KBM-7 (cell line): ENCODE results near the gene PKP2.
"Not testable (repeated sequence)": the region's sequence is repeated elsewhere in the genome, so short reads cannot be mapped to it uniquely, and the experiment has no call there.

Experiments
- DNase-seq: peaks from one replicate; pipeline ENCODE4 v3.0.0-alpha.2; 2015
- in situ Hi-C: fragments of 300-500 bp; cut with MboI; formaldehyde crosslinking; loops from 2 replicates; pipeline ENCODE4 v1.14.3; 2020; ENCODE audit warnings: low sequenced_read_pairs, low pct_unique_long_range_greater_than_20kb, mixed read lengths

Gene PKP2

GRCh38 chr12:32897687-32898573 is 1.4 kb upstream of the PKP2 start:
- in situ Hi-C loops = no loop called here
- no peak for DNase-seq

DNA sequence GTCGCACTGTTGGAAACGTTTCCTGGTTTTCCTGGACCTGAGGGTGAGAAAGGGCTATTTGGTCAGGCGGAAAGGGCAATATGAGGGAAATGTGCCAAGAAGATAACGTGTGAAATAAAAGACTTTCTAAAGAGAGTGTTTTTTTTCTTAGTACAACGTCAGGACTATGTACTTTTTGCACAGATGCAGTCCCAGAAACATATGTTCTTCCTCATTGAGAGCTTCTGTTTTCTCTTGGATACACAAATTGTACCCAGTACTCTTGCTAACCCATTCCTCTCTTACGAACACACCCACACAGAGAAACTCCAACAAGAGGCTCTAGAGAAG is 669 bp upstream of the PKP2 start:
- no peak for DNase-seq
- in situ Hi-C loops = no loop called here

GRCh38 chr12:32895688-32896431 is 717 bp downstream of the PKP2 start:
- in situ Hi-C loops = no loop called here
- DNase-seq = peak; percentile 59

DNA sequence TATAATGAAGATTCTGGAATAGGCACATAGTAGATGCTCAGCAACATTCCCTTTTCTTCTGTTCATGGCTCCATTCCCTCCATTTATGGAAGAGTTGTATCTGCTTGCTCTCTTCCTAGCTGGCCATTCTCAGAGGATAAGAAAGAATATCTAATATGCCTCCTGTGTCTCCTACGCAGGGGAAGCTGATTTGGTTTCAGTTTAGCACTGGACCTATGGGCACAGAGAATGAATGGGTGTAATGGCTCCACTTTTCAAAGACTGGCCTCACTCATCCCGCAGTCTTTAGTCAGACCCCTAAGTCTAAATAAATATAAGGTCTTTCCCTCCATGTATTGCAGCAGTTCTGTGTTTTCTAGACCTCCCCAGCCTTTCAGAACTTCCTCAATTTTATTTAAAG is 2.0 kb downstream of the PKP2 start:
- DNase-seq = no peak
- in situ Hi-C loops = no loop called here

GRCh38 chr12:32893458-32893857 is 3.1 kb downstream of the PKP2 start:
- no peak for DNase-seq
- in situ Hi-C loops = no loop called here

- in situ Hi-C loops = no loop called here
- no peak for DNase-seq
These were observed 3.5 kb downstream of the PKP2 start for GRCh38 chr12:32893043-32893442.

DNA sequence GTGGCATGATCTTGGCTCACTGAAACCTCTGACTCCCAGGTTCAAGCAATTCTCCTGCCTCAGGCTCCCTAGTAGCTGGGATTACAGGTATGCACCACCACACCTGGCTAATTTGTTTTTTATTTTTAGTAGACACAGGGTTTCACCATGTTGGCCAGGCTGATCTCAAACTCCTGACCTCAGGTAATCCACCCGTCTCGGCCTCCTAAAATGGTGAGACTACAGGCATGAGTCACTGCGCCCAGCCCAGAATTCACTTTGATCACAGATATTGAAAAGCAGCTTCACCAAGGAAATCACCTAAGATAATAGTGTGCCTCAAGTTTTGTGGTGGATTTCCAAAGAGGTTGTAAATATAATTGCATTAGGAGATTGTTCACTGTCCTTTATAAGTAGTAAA is 4.2 kb downstream of the PKP2 start:
- DNase-seq, in situ Hi-C loops: not testable (repeated sequence)

DNA sequence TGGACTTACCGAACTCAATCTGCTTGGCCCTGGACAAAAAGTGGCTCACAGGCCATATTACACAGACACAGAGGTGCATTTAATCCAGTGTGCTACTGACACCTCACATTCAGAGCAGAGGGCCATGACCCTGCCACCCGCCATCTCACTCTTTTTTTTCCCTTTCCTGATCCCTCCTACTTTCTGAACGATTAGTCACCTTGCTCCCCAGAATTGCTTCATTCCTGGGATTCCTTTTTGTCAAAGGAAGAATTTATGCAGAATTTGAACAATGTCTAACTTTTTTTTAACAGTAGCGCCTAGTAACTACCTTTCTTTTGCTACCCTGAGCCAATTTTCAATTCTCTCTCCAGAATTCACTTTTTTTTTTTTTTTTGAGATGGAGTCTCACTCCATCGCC is 4.6 kb downstream of the PKP2 start:
- DNase-seq = no peak
- in situ Hi-C loops = no loop called here

DNA sequence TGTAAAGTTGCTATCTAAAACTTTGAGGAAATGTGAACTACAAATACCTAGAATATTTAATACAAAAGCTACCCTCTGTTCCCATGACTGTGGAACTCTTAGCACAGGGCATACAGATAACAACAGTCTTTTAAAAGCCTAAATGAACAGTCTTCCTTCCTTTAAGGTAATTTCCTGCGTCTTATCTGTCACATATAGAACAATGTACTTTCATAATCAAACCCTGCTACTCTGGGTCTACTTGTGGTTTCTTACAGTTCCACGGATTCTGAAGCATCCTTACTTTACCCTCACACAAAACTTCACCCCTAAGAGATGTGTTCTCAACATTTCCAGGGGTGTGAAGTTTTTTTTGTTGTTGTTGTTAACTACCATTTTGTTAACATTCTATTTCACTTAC is 5.1 kb downstream of the PKP2 start:
- in situ Hi-C loops = no loop called here
- no peak for DNase-seq

DNA sequence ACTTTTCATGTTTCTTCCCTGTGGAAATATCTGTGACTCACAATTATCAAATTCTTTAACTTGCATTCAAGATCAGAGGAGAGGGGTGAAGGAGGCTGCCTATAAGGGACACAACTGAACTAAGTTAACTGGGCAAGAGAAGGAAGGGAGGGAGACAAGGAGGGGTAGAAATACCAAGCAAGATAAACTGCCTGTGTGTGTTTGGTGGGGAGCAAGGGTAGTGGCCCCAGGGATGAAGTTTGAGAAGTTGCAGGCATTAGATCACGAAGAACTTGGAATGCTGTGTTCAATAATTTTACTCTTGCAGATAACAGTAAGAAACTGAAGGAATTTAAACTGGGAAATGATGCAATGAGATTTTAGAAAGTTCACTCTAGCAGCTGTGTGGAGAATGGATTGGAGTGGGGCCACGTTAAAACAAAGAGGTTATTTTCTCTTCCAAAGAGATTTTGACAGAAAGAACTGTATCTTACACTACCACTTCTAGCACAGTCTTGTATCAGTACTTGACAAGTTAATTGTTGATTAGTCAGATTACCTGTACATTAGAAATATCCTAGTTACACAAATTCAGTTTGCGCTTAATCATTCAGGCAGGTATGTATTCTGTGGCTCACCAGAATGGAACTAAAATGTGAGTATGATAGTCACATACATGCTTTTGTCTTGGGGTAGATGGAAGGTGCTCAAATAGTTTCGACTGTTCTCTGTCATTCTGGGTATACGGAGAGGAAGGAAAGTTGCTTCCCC is 7.4 kb downstream of the PKP2 start:
- no peak for DNase-seq
- in situ Hi-C loops = no loop called here

- in situ Hi-C loops = no loop called here
These were observed 9.5 kb downstream of the PKP2 start for GRCh38 chr12:32887058-32887457.

DNA sequence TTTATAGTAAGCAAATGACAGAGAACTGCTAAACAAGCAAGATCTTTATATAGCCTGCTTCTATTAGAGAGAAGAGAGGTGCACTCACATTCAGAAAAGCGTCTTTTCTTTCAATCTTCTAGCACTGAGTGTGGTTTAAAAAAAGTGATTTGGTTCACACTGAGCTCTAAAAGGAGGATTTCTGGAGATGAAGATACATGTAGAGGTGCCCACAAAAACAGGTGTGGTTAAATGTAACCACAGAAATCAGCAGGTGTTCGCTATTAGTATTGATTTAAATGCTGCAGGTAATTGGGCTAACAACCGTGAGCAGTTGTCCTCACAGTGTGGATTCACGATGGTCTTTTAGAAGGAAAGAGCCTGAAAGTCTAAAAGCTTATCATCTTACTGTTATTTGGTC is 10.7 kb downstream of the PKP2 start:
- DNase-seq = no peak
- in situ Hi-C loops = no loop called here

More at GRCh38 chr12:32887058-32887457, 9.5 kb downstream of the PKP2 start:
- DNase-seq = no peak

- no peak for DNase-seq
- in situ Hi-C loops = no loop called here
These were observed 11.6 kb downstream of the PKP2 start for GRCh38 chr12:32884962-32885361.

DNA sequence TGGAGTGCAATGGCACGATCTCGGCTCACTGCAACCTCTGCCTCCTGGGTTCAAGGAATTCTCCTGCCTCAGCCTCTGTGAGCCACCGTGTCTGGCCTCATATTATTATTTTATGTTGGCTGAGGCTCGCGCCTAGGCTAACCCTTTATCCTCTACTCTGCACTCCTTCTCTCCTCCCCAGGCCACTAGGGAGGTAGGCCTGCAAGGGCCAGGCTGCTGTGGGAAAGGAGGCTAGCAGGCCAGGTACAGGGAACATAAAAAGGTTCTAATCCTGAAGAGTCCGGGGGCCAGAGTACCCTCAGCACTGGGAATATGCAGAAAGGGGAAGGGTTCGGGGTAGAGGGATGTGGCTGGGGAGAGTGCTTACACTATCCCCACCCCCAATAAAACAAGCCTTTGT is 14.9 kb downstream of the PKP2 start:
- DNase-seq = no peak
- in situ Hi-C loops = no loop called here

GRCh38 chr12:32881107-32881506 is 15.5 kb downstream of the PKP2 start:
- in situ Hi-C loops = no loop called here
- DNase-seq = no peak

DNA sequence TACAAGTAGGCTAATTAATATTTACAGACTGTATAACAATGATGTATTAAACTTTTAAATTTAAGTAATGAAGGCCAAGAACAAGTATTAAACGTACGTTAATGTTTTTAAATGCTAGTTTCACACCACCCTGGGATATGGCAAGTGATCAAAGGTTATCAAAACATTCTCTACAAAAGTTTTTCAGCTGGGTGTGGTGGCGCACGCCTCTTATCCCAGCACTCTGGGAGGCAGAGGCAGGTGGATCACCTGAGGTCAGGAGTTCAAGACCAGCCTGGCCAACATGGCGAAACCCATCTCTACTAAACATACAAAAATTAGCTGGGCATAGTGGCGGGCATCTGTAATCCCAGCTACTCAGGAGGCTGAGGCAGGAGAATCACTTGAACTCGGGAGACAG is 17.5 kb downstream of the PKP2 start:
- in situ Hi-C loops, DNase-seq: not testable (repeated sequence)

- in situ Hi-C loops = no loop called here
- DNase-seq = no peak
These were observed 18.7 kb downstream of the PKP2 start for GRCh38 chr12:32877601-32878459.

DNA sequence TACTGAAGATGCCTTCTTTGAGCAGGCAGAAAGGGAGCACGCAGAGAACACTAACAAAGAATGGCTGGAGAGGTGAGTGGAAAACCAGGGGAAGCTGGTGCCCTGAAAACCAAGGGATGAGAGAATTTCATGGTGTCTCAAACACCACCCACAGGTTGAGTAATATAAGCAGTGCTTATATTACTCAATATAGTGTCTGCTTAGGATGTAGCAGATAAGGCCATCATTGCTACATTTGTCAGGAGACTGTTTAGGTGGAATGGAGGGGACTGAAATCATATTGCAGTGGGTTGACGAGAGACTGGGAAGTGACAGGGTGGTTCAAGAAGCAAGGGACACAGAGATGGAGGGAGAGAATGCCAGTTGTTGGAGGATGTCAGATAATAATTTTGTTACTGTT is 20.6 kb downstream of the PKP2 start:
- no peak for DNase-seq
- in situ Hi-C loops = no loop called here

DNA sequence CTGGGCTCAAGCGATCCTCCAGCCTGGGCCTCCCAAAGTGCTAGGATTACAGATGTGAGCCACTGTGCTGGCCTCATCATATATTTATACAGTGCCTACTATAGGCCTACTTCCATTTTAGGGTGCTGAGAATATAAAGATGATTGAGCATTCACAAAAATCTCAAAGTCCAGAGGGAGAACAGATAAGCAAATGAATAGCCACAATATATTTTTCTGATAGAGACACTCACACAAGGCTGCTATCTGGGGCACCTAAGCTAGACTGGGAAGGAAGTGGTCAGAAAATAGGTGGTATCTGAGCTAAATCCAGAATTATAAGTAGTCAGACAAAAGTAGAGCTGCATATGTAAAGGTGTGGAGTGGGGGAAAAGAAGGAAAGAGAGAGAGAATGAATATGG is 21.6 kb downstream of the PKP2 start:
- no peak for DNase-seq
- in situ Hi-C loops = no loop called here
